Inferior parietal cortex (tissue), 1 donor: ENCODE results near the gene LPP.

Experiments
- DNase-seq: peaks from one replicate; pipeline ENCODE4 v3.0.0-alpha.2; 2016; ENCODE audit errors: extremely low spot score

The LPP gene

DNA sequence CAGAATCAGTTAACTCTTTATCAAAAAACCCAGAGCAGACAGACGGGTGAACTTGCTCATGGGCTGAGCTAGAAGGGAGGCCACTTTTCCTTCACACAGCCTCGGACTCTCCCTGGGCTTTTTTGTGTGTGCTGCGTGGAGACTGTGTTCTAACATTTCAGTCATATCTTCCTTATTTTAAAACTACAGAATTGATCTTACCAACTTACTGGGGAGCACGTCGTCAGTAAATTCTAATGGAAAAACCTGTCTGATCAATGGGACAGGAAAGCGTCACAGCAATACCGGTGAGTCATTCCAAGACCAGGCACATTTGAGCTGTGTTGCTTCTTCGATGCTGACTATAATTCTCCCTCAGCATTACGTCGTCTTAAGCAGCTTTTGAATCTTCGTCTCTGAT, 145.1 kb downstream of the LPP start:
- no peak for DNase-seq

DNA sequence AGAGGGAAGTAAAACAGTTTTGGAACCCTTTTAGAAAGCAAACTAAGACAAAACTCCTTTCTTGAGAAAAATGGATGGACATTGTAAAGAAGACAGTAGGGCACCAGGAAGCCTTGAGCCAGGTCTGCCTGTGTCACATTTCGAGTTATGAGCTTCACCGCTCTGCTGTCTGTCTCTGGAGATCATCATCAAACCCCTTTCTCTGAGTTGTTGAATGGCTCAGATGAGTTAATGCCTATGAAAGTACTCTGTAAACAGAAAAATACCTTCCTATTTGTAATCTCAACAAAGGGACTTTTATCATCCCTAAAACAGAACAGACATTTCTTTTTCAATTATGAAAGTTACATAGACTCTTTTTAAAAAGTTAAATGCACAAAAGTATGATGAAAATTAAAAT, 145.8 kb downstream of the LPP start:
- no peak for DNase-seq

DNA sequence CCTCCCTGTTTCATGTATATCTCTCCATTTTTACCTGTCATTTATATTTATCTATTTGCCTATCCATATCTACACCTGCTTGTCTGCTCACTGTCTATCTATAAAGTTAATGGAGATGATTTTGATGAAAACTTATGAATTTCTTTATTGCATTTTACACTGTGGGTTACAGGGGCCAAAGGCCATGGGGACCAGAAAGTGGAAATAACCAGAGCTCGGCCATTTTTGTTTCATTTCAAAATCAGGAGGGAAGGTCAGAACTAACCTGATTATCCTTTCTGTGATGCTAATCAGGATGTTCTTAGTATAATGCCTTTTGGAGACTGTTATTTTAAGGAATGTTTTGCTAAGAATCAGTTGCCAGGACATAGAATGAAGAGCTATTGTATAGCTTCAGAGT, 147.2 kb downstream of the LPP start:
- DNase-seq = no peak

- no peak for DNase-seq
Measured at GRCh38 chr3:188303286-188303799, 149.4 kb downstream of the LPP start.

- no peak for DNase-seq
Measured at GRCh38 chr3:188303823-188304222, 149.9 kb downstream of the LPP start.

GRCh38 chr3:188304501-188304900, 150.5 kb downstream of the LPP start:
- DNase-seq = no peak

- DNase-seq = no peak
Measured at GRCh38 chr3:188305220-188305619, 151.3 kb downstream of the LPP start.

- DNase-seq = no peak
Measured at GRCh38 chr3:188306435-188307005, 152.6 kb downstream of the LPP start.

GRCh38 chr3:188309437-188310269, 155.7 kb downstream of the LPP start:
- no peak for DNase-seq

DNA sequence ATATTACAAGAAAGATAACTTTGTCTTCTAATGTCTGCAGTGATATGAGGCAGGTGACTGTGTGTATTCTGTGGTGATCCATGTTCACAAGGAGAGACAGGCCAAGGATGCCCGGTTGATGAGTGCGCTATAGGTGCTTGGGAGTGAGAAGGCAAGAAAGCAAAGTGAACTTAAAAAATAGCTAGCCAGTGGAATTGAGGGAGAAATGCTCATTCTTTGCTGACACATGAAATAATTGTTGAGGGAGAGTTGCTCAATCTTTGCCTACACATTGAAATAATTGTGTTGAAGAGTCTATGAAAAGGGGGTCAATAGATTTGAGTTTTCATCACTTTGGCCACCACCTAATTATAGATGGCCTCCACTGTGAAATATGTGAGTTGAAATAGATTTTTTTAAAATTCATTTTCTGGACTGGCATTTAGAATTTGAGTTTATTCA, 156.3 kb downstream of the LPP start:
- DNase-seq = no peak

DNA sequence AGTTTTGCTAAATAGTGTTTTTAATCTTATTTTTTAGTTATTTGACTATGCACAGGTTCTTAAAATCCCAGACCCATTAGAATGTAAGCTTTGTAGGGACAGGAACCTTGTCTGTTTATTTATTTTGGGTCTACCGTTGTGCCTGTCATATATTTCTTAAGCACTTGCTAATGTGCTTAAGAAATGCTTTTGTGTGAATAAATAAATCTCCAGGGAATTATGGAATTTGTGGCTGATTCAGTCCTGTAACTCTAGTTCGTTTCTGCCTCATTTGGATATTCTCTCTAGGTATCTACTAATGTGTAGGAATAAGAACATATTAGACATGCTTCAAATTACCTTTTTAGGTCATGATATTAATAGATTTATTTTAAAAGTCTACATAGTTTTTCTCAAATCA, 161.6 kb downstream of the LPP start:
- DNase-seq = no peak

DNA sequence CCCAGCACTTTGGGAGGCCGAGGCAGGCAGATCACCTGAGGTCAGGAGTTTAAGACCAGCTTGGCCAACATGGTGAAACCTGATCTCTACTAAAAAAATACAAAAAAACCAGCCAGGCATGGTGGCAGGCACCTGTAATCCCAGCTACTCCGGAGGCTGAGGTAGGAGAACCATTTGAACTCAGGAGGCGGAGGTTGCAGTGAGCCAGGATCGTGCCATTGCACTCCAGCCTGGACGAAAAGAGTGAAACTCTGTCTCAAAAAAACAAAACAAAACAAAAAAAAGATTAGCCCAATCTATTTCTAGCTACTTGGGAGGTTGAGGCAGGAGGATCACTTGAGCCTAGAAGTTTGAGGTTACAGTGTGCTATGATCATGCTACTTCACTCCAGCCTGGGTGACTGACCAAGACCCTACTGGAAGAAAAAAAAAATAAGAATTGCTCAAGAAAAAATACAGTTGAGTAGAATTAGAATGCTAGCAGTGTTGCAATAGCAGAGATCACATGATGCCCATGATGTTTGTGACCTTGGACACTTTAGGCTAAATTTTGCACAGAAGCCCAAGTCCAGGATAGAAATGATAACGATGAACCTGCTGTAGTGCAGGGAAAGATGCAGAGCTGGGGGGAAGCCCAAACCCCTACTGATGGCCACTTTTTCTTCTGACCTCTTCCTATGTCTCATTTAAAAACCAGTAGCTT, 162.2 kb downstream of the LPP start:
- no peak for DNase-seq

DNA sequence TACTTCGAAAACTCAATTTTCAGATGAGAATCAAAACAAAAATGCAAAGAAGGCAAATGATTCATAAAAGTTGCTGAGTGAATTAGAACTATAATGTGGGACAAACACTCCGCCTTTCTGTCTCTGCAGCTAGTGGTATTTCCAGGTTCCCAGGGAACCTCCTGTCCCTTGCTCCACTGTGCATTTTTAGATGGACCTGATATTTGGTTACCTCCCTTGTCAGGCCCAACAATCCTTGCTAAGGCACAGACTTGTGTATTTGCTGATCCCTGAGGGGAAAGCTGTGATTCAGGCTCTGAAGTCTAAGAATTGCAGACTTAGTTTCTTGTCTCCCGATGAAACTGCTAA, 162.7 kb downstream of the LPP start:
- no peak for DNase-seq

- DNase-seq = no peak
Measured at GRCh38 chr3:188319569-188319968, 165.6 kb downstream of the LPP start.

DNA sequence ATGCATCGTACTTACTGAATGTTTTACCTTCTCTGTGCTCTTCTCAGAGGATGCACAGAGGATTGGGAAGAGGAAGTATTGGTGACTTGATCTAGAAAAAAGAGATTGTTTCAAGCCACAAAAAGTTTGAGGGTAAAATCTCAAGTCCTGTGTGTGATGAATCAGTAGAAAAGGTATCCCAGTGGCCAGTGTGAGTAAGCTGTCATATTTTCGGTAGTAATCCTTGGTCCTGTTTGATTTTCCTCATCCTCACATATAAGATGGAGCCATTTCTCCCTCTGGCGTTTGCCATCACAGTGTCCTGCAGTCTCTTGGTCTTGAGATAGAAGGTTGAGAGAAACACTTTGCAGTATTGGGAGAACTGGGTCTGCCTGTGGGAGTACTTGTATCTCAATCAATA, 166.8 kb downstream of the LPP start:
- no peak for DNase-seq

DNA sequence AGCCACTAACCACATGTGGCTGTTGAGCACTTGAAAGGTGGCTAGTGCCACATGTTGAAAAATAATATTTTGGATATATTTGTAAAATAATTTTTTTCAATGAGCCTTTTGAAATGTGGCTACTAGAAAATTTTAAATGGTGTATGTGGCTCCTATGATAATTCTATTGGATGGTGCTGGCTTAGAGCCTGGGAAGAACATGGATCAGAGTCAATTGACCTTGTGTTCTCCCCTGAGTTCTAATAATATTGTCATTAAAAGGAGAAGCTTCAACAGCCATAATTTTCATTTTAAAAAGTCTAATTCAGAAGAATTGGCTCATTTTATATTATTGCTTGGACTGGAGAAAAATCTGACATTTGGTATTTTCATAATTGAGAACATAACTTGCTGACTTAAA, 167.3 kb downstream of the LPP start:
- no peak for DNase-seq

DNA sequence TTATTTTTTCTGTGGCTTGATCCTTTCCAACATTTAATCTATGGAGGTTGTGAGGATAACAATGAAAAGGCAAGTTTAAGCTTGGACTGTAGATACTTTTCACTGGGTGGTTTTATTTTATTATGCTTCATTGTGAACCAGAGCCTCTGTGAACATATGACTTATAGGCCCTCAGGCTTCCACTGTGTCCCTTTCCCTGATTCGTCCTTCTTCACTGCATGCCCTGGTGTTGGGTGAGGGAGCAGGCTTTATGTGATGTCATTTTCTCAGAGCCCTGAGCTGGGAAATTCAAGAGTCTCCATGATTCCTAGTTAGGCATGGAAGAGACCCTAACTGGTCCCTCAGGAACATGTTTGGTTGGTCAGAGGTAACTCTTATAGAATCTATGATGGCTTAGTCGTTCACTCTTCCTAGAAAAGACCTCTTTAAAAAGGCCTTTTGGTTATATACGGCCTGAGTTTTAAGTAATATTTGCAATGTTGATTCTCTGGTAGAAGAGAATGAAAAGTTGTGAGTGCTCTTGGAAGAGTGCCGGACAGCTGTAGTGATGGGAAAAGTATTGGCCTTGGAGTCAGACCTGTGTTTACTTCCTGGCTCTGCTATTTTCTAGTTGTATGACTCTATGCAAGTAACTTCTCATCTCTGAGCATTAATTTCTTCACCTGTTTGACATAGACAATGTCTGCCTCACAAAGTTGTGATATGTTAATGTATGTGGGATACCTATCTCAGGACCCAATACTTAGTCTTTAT, 168.4 kb downstream of the LPP start:
- DNase-seq = no peak

DNA sequence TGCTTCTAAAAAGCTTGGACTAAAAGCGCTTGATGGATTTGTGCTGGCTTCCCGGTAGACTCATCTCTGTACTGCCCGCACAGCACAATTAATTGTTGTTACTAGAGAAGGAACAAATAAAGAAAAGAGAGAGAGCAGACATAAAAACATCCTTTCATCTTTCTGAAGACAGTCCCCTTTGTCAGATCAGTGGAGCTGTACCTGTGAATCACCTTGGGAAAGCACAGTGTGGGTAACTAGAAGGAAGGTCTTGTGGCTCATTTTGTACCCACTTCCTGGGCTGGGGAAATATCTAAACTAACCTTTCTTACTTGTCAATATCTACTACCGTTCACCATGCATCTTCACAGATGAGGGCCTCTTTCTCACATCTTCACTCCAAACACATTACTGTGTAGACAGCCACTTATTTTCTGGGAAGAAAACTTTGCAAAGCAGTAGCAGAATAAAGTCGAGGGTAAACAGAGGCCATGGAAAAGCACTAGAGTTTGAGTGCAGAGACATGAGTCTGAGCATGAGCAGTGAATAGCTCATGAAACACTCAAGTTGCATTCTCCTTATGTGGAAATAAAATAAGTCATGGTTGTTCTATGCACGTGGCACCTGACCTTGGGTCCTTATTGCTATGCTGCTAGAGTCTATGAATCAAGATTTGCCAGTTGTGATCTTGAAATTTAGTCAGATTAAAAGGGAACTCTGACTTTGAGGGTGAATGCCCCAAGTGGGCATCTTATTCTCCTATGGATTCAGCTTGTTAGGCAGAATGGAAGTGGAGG, 169.3 kb downstream of the LPP start:
- DNase-seq = no peak

- DNase-seq = peak; percentile 67
Measured at GRCh38 chr3:188326111-188326510, 172.2 kb downstream of the LPP start.

DNA sequence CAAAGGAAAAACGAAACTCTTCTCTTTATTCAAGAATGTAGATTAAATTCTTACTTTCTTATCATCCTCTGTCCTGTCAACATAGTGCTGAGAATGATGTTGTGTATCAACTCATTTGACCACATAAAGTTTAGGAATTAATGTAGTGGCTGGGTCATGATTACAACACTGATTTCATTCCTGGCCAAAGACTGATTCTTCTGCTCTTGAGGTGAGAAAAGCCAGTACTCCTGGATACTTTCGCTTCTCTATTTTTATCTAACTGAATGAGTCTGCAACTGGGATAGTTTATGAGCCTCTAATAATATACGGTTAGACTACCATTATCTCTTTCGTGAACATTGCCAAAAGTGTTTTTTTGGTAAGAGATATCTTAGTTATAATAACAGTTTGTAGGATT, 173.0 kb downstream of the LPP start:
- no peak for DNase-seq

DNA sequence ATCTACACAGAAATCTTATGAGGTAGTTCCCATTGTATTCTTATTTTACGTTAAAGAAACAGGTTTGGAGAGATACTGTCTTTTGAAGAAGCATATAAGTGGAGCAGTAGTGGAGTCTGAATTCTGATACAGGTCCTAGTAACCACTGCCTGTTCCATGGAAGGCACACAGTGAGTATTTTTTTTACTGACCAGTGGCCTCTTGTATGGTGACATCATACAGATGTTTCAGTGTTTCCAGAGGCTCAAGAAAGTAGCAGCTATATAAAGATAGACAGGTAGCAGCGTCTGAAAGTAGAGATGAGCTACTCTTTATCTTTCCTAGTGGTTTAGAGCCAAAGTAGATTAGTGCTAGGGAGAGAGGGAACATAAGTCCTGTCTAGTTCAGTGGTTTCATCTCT, 173.5 kb downstream of the LPP start:
- DNase-seq = no peak
